Stimulated activated CD4-positive, alpha-beta T cell treated with anti-CD3 and anti-CD28 coated beads, Interleukin-4, amount 100 ng/mL, for 4 hours (primary cell): ENCODE data around the gene APEX2.
A peak's percentile ranks its signal among the peaks of the same experiment; 100 is the strongest.
"Not testable (repeated sequence)": the region's sequence is repeated elsewhere in the genome, so short reads cannot be mapped to it uniquely, and the experiment has no call there.

Source experiments
- DNase-seq, 2 experiments: peaks; one replicate each; pipeline ENCODE4 v3.0.0-alpha.2; 2020

Gene APEX2

GRCh38 chrX:54999717-55000598, at the start of gene APEX2:
Gene APEX2 (plus strand): TSS chrX:55000363. CDS start chrX:55000423, 60 bp downstream.
- peak; percentile 80 to 89 for DNase-seq

GRCh38 chrX:54950730-54951375, 49.3 kb upstream of the APEX2 start:
- no peak for DNase-seq

GRCh38 chrX:54961750-54962149, 38.4 kb upstream of the APEX2 start:
- no peak for DNase-seq

- no peak for DNase-seq
These were observed 35.2 kb upstream of the APEX2 start for GRCh38 chrX:54964766-54965497.

- DNase-seq, result no peak
These were observed 22.8 kb upstream of the APEX2 start for GRCh38 chrX:54977387-54977786.

GRCh38 chrX:54978448-54978847, 21.7 kb upstream of the APEX2 start:
- DNase-seq, result no peak

- no peak for DNase-seq
These were observed 20.7 kb upstream of the APEX2 start for GRCh38 chrX:54979432-54979831.

GRCh38 chrX:54980334-54980733, 19.8 kb upstream of the APEX2 start:
- no peak for DNase-seq

- DNase-seq, result not testable (repeated sequence)
These were observed 16.9 kb upstream of the APEX2 start for GRCh38 chrX:54983306-54983705.

- DNase-seq, result no peak
These were observed 8.5 kb upstream of the APEX2 start for GRCh38 chrX:54991706-54992105.

GRCh38 chrX:54992911-54993622, 7.1 kb upstream of the APEX2 start:
- no peak for DNase-seq

- no peak for DNase-seq
These were observed 6.1 kb upstream of the APEX2 start, which contains the start of gene PFKFB1 for GRCh38 chrX:54994099-54994498. Gene PFKFB1 (minus strand): TSS chrX:54994188. CDS start chrX:54994007, 181 bp downstream.

GRCh38 chrX:54994668-54995351, 5.4 kb upstream of the APEX2 start:
- no peak for DNase-seq

GRCh38 chrX:54995621-54996020, 4.5 kb upstream of the APEX2 start:
- no peak for DNase-seq

- no peak for DNase-seq
These were observed 4.1 kb downstream of the APEX2 start for GRCh38 chrX:55004231-55004630.

GRCh38 chrX:55005256-55005655, 5.1 kb downstream of the APEX2 start:
- no peak for DNase-seq

- DNase-seq, result no peak
These were observed 6.9 kb downstream of the APEX2 start for GRCh38 chrX:55006827-55007621.

- no peak for DNase-seq
These were observed 7.5 kb downstream of the APEX2 start for GRCh38 chrX:55007656-55008055.

GRCh38 chrX:55008571-55009358, 8.6 kb downstream of the APEX2 start:
- DNase-seq, result no peak

- DNase-seq, result no peak
These were observed 11.1 kb downstream of the APEX2 start for GRCh38 chrX:55011294-55011693.
